ENCODE measurements around the gene MELTF. TPM values are rescaled to one million over a fixed set of nuclear protein-coding genes. Genes with fewer than 3 reads are reported as not detected.

Gene MELTF
- total RNA-seq, 4 donors from 2014 or later: 5.0 to 11.5 (median 9.0) TPM

- Histone ChIP-seq H3K4me1 (peaks cover 0 to 19% (median 7%) of the 10 kb centered on the region in 3 donors), H3K36me3 (no peaks in the 10 kb centered on the region), H3K27ac (no peak overlapping the region), H3K4me3 (no peak overlapping the region), H3K27me3 (no peaks in the 10 kb centered on the region), H3K9me3 (peaks cover 0 to 4% (median 0%) of the 10 kb centered on the region in 3 donors)
- TF ChIP-seq POLR2AphosphoS5 (IDR thresholded peaks at IDR 0.05) (no peak), CTCF (IDR thresholded peaks at IDR 0.05) (no peak), EP300 (IDR thresholded peaks at IDR 0.05) (no peak), POLR2A (IDR thresholded peaks at IDR 0.05) (no peak)
- 90 to 100% methylated on average over 1 to 2 of the region's 5 CpGs for WGBS, 2 donors (ENCODE audit: low coverage in 1 of 2)
- ATAC-seq: no peak
These were observed 29.4 kb downstream of the MELTF start for GRCh38 chr3:197000211-197000610.

GRCh38 chr3:196998966-196999760 is 30.5 kb downstream of the MELTF start:
- no peak for TF ChIP-seq EP300 (IDR thresholded peaks at IDR 0.05)
- no peak for TF ChIP-seq POLR2AphosphoS5 (IDR thresholded peaks at IDR 0.05)

GRCh38 chr3:196997311-196997710 is 32.3 kb downstream of the MELTF start:
- no peak overlapping the region for H3K4me3 ChIP-seq
- ATAC-seq: no peak
- H3K9me3 ChIP-seq: peaks cover 0 to 4% (median 0%) of the 10 kb centered on the region in 3 donors
- no peaks in the 10 kb centered on the region for H3K27me3 ChIP-seq
- TF ChIP-seq CTCF (IDR thresholded peaks at IDR 0.05) (no peak), EP300 (IDR thresholded peaks at IDR 0.05) (no peak), POLR2AphosphoS5 (IDR thresholded peaks at IDR 0.05) (no peak), POLR2A (IDR thresholded peaks at IDR 0.05) (no peak)
- H3K36me3 ChIP-seq: no peaks in the 10 kb centered on the region
- 91 to 95% methylated on average over 11 of the region's 15 CpGs for WGBS, 2 donors (ENCODE audit: low coverage in 1 of 2)
- no peak overlapping the region for H3K27ac ChIP-seq
- H3K4me1 ChIP-seq: peaks cover 0 to 5% (median 2%) of the 10 kb centered on the region in 3 donors

More at GRCh38 chr3:196998966-196999760, 30.5 kb downstream of the MELTF start:
- Histone ChIP-seq H3K27ac (no peak overlapping the region), H3K4me1 (peaks cover 0 to 18% (median 7%) of the 10 kb centered on the region in 3 donors), H3K27me3 (no peaks in the 10 kb centered on the region), H3K36me3 (no peaks in the 10 kb centered on the region), H3K4me3 (no peak overlapping the region), H3K9me3 (peaks cover 0 to 4% (median 0%) of the 10 kb centered on the region in 3 donors)
- 77 to 80% methylated on average over 1 to 8 of the region's 21 CpGs for WGBS, 2 donors (ENCODE audit: low coverage in 1 of 2)
- ATAC-seq: no peak

- Histone ChIP-seq H3K9me3 (peaks cover 0 to 4% (median 0%) of the 10 kb centered on the region in 3 donors), H3K4me3 (no peak overlapping the region), H3K36me3 (no peaks in the 10 kb centered on the region), H3K27me3 (no peaks in the 10 kb centered on the region), H3K27ac (no peak overlapping the region), H3K4me1 (no peaks in the 10 kb centered on the region)
- 88 to 92% methylated on average over 5 to 8 of the region's 17 CpGs for WGBS, 2 donors (ENCODE audit: low coverage in 1 of 2)
- no peak for ATAC-seq
- TF ChIP-seq POLR2A (IDR thresholded peaks at IDR 0.05): no peak
- no peak for TF ChIP-seq EP300 (IDR thresholded peaks at IDR 0.05)
- TF ChIP-seq POLR2AphosphoS5 (IDR thresholded peaks at IDR 0.05): no peak
- no peak for TF ChIP-seq CTCF (IDR thresholded peaks at IDR 0.05)
These were observed 33.0 kb downstream of the MELTF start for GRCh38 chr3:196996454-196997265.

GRCh38 chr3:196995646-196996355 is 33.8 kb downstream of the MELTF start:
- TF ChIP-seq CTCF (IDR thresholded peaks at IDR 0.05) (no peak), POLR2AphosphoS5 (IDR thresholded peaks at IDR 0.05) (no peak), POLR2A (IDR thresholded peaks at IDR 0.05) (no peak), EP300 (IDR thresholded peaks at IDR 0.05) (no peak)
- ATAC-seq: no peak
- Histone ChIP-seq H3K27me3 (no peaks in the 10 kb centered on the region), H3K27ac (no peak overlapping the region), H3K9me3 (peaks cover 0 to 4% (median 0%) of the 10 kb centered on the region in 3 donors), H3K4me1 (no peaks in the 10 kb centered on the region), H3K4me3 (no peak overlapping the region), H3K36me3 (no peaks in the 10 kb centered on the region)
- 80 to 92% methylated on average over 3 to 6 of the region's 14 CpGs for WGBS, 2 donors (ENCODE audit: low coverage in 1 of 2)

Data from gastroesophageal sphincter (tissue), 4 donors.